HUES6 (cell line): ENCODE results near the gene CUX1.
"Not testable (repeated sequence)": the region's sequence is repeated elsewhere in the genome, so short reads cannot be mapped to it uniquely, and the experiment has no call there.

Experiments used
- H3K27ac ChIP-seq: 2 replicates; pipeline ENCODE4 v1.7.0; 2013; ENCODE audit warnings: low read depth, mild to moderate bottlenecking, low read length, inconsistent platforms
- H3K27me3 ChIP-seq: 2 replicates; pipeline ENCODE4 v1.6.1; 2013; ENCODE audit warnings: low read length; ENCODE audit not compliant: control insufficient read depth, insufficient read depth
- H3K36me3 ChIP-seq: 2 replicates; pipeline ENCODE4 v1.6.1; 2013; ENCODE audit warnings: low read length; ENCODE audit not compliant: control insufficient read depth, insufficient read depth
- H3K4me1 ChIP-seq: 2 replicates; pipeline ENCODE4 v1.6.1; 2013; ENCODE audit warnings: low read length; ENCODE audit not compliant: control insufficient read depth, insufficient read depth
- H3K4me3 ChIP-seq: 2 replicates; pipeline ENCODE4 v1.5.1; 2013; ENCODE audit warnings: low read depth, low read length
- H3K9ac ChIP-seq: one replicate; pipeline ENCODE4 v1.6.1; 2013; ENCODE audit warnings: mild to moderate bottlenecking, low read length
- H3K9me3 ChIP-seq: 2 replicates; pipeline ENCODE4 v1.6.1; 2013; ENCODE audit warnings: low read depth, low read length; ENCODE audit not compliant: control insufficient read depth, insufficient read depth

The CUX1 gene

GRCh38 chr7:101782476-101782875 is 35.0 kb upstream of the CUX1 start:
- H3K27ac ChIP-seq = no peak overlapping the region

DNA sequence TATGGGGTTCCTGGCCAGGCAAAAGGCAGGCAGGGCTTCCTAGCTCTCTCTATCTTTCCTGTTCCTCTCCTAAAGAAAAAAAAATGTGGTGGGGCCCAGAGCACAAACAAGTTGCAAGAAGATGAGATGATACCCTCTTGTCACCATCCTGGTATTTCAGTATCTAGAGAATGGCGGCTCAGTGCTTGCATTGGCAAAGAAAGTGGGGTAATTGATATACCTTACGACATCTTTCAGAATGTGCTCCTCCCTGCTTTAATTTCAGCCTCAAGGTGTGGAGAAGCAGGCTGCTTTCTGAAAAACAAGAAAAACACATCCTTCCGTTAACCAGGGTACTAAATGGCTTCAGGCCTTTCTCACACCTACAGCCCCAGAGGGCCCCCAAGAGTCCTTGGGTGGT is 34.5 kb upstream of the CUX1 start:
- Histone ChIP-seq H3K4me1 (no peaks in the 10 kb centered on the region; the same call in 1 of the 2 replicates), H3K9ac (no peak overlapping the region), H3K27ac (no peak overlapping the region), H3K27me3 (no peaks in the 10 kb centered on the region), H3K36me3 (no peaks in the 10 kb centered on the region), H3K9me3 (peaks cover 7% of the 10 kb centered on the region; the same call in 1 of the 2 replicates), H3K4me3 (no peak overlapping the region)

More at GRCh38 chr7:101782476-101782875, 35.0 kb upstream of the CUX1 start:
- no peaks in the 10 kb centered on the region; the same call in 1 of the 2 replicates for H3K4me1 ChIP-seq
- H3K27me3 ChIP-seq = no peaks in the 10 kb centered on the region
- no peak overlapping the region for H3K9ac ChIP-seq
- no peak overlapping the region for H3K4me3 ChIP-seq
- no peaks in the 10 kb centered on the region for H3K36me3 ChIP-seq
- H3K9me3 ChIP-seq = 0 out of 2 replicates have a peak, but pooled peaks cover 3% of the 10 kb centered on the region

DNA sequence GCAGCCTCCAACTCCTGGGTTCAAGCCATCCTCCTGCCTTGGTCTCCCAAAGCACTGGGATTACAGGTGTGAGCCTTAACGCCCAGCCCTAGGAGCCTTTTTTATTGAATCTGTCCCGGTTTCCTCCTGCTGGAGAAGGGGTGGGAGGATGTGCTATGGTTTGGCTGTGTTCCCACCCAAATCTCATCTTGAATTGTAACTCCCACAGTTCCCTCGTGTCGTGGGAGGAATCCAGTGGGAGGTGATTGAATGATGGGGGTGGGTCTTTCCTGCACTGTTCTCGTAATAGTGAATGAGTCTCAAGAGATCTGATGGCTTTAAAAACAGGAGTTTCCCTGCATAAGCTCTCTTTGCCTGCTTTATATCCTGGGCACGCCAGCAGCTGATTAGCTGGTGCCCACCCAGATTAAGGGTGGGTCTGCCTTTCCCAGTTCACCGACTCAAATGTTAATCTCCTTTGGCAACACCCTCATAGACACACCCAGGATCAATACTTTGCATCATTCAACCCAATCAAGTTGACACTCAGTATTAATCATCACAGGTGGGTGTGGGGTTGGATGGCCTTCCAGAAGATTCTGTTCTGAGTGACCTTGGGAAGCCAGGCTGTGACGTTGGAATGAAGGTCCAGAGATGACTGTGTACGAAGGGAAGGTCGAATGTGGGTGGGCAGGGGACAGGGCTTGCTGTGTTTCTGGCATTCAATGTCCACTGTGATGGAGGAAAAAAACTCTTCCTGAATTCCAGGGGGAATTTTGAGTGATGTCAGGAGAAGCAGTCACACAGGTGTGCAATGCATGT is 33.8 kb upstream of the CUX1 start:
- Histone ChIP-seq H3K4me3 (no peak overlapping the region), H3K9me3 (peaks cover 12% of the 10 kb centered on the region; the same call in 1 of the 2 replicates), H3K4me1 (no peaks in the 10 kb centered on the region; the same call in 1 of the 2 replicates), H3K27ac (no peak overlapping the region), H3K9ac (no peak overlapping the region), H3K27me3 (no peaks in the 10 kb centered on the region), H3K36me3 (no peaks in the 10 kb centered on the region)

- no peaks in the 10 kb centered on the region; the same call in 1 of the 2 replicates for H3K4me1 ChIP-seq
- H3K9me3 ChIP-seq = peaks cover 12% of the 10 kb centered on the region; the same call in 1 of the 2 replicates
- H3K36me3 ChIP-seq = no peaks in the 10 kb centered on the region
- H3K27me3 ChIP-seq = no peaks in the 10 kb centered on the region
- H3K9ac ChIP-seq = no peak overlapping the region
- no peak overlapping the region for H3K27ac ChIP-seq
- H3K4me3 ChIP-seq = no peak overlapping the region
Measured at GRCh38 chr7:101784292-101785127, 32.9 kb upstream of the CUX1 start.

DNA sequence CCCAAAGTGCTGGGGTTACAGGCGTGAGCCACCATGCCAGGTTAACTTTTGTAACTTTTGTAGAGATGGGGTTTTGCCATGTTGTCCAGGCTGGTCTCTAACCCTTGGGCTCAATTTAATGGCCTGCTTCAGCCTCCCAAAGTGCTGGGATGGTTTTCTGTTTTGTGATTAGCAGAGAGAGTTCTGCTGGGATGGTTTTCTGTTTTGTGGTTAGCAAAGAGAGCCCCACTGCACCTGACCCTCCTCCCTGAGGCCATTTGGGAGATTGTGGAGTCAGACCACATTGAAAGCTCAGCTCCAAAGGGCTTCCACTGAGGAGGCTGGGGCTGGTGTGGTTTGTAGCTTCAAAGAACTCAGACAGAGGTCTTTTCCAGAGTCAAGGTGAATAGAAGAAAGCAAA is 29.6 kb upstream of the CUX1 start:
- H3K9ac ChIP-seq = no peak overlapping the region
- no peak overlapping the region for H3K4me3 ChIP-seq
- no peaks in the 10 kb centered on the region for H3K36me3 ChIP-seq
- no peak overlapping the region for H3K27ac ChIP-seq
- no peaks in the 10 kb centered on the region for H3K27me3 ChIP-seq
- H3K9me3 ChIP-seq = peaks cover 12% of the 10 kb centered on the region; the same call in 1 of the 2 replicates
- no peaks in the 10 kb centered on the region; the same call in 1 of the 2 replicates for H3K4me1 ChIP-seq

- H3K4me3 ChIP-seq = no peak overlapping the region
- H3K27ac ChIP-seq = no peak overlapping the region
- H3K27me3 ChIP-seq = no peaks in the 10 kb centered on the region
- H3K9me3 ChIP-seq = peaks cover 12% of the 10 kb centered on the region; the same call in 1 of the 2 replicates
- no peaks in the 10 kb centered on the region; the same call in 1 of the 2 replicates for H3K4me1 ChIP-seq
- H3K9ac ChIP-seq = no peak overlapping the region
- H3K36me3 ChIP-seq = no peaks in the 10 kb centered on the region
Measured at GRCh38 chr7:101788517-101788916, 28.9 kb upstream of the CUX1 start.

- Histone ChIP-seq H3K27ac (no peak overlapping the region), H3K27me3 (no peaks in the 10 kb centered on the region), H3K9me3 (peaks cover 12% of the 10 kb centered on the region; the same call in 1 of the 2 replicates), H3K4me1 (no peaks in the 10 kb centered on the region), H3K4me3 (no peak overlapping the region), H3K36me3 (no peaks in the 10 kb centered on the region), H3K9ac (no peak overlapping the region)
Measured at GRCh38 chr7:101790566-101791293, 26.7 kb upstream of the CUX1 start.

DNA sequence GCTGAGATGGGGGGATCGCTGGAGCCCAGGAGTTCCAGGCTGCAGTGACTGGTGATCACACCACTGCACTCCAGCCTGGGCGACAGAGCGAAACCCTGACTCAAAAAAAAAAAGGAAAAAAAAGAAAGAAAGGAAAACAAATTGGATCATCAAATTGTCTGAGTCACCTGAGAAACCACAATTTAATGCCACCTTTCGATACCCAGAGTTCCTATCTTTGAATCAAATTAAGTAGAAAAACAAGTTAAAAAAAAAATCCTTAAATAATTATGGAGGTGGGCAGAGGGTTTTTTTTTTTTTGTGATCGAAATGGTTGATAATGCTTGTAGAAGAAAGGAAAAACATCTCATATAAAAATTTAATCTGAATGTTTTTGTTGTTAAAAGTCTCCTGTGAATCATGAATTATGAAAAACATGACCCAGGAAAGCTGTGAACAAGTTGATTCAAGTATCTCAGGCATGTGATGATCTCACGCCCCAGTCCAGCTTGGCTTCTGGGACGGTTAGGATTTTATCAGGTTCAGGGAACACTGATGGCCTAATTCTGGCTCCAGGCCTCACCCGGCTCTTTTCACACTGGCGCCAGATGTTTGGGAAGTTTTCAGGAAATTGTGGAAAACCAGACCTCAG is 25.3 kb upstream of the CUX1 start:
- no peak overlapping the region for H3K4me3 ChIP-seq
- H3K27me3 ChIP-seq = no peaks in the 10 kb centered on the region
- H3K9me3 ChIP-seq = peaks cover 12% of the 10 kb centered on the region; the same call in 1 of the 2 replicates
- no peaks in the 10 kb centered on the region for H3K4me1 ChIP-seq
- no peak overlapping the region for H3K9ac ChIP-seq
- no peak overlapping the region for H3K27ac ChIP-seq
- H3K36me3 ChIP-seq = no peaks in the 10 kb centered on the region

DNA sequence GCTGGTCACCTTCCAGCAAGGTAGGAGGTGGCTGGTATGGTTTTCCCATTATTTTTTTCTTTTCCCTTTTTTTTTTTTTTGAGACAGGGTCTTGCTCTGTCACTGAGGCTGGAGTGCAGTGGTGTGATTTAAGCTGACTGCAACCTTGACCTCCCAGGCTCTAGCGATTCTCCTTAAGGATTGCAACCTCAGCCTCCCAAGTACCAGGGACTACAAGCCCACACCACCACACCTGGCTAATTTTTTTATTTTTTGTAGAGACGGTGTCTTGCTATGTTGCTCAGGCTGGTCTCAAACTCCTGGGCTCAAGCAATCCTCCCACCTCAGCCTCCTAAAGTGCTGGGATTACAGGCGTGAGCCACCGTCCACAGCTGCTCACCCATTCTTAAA is 24.7 kb upstream of the CUX1 start:
- H3K9me3 ChIP-seq, H3K27ac ChIP-seq, H3K36me3 ChIP-seq, H3K9ac ChIP-seq, H3K4me1 ChIP-seq, H3K27me3 ChIP-seq, H3K4me3 ChIP-seq: not testable (repeated sequence)

DNA sequence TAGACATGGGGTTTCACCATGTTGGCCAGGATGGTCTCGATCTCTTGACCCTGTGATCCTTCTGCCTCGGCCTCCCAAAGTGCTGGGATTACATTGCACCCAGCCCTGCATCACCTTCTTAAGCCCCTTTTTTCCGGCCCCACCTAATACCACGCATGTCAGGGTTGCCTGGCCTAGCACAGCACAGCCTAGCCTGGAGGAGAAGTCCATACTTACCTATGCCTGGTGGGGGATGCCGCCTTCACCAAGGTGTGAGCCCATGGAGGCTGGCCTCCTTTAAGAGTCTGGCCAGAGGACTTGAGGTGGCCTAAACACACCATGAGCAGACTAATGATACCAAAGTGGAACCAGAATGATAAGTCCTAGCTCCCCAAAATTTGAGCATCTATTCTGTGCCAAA is 22.0 kb upstream of the CUX1 start:
- Histone ChIP-seq H3K4me3 (no peak overlapping the region), H3K36me3 (no peaks in the 10 kb centered on the region), H3K9ac (no peak overlapping the region), H3K4me1 (no peaks in the 10 kb centered on the region), H3K27ac (no peak overlapping the region), H3K27me3 (no peaks in the 10 kb centered on the region), H3K9me3 (no peaks in the 10 kb centered on the region)
